Measurements from ENCODE around the gene MTIF2.
A peak's percentile ranks its signal among the peaks of the same experiment; 100 is the strongest.

Gene MTIF2

DNA sequence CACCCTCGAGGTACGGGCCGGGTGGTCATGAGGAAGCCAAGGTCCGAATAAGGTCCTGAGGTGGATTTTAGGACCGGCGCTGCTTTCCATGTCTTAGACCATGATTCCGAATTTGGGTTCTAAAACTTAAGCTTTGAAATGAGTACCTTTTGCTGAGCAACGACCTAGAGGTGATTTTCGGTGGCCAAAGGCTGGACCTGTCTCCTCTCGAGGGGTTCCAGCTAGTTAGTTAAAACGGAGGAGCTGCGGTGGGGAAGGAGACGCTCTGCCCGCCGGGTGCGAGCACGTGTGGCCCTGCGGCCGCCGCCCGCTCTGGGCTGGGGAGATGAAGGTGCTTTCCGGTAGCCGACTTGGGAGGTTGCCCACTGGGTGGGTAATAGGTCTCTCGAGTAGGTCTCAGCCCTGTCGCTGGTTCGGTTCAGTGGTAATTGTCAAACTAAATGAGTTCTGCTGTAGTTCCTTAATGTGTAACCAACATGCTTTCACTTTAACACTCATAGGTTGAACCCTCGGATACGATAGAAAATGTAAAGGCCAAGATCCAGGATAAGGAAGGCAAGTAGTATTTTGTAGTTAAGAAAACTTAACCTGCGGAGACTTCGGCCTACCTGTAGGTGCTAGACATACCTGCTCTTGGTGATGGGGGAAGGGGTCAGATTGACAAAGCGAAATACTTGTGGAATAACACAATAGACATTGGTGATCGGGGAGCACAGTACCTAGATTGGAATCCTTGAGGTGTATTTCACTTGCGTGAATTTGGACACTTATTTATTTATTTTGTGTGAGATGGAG is 36.0 kb downstream of the MTIF2 start:
- peaks cover 28% of the 10 kb centered on the region for H3K36me3 ChIP-seq (replicated peaks)

DNA sequence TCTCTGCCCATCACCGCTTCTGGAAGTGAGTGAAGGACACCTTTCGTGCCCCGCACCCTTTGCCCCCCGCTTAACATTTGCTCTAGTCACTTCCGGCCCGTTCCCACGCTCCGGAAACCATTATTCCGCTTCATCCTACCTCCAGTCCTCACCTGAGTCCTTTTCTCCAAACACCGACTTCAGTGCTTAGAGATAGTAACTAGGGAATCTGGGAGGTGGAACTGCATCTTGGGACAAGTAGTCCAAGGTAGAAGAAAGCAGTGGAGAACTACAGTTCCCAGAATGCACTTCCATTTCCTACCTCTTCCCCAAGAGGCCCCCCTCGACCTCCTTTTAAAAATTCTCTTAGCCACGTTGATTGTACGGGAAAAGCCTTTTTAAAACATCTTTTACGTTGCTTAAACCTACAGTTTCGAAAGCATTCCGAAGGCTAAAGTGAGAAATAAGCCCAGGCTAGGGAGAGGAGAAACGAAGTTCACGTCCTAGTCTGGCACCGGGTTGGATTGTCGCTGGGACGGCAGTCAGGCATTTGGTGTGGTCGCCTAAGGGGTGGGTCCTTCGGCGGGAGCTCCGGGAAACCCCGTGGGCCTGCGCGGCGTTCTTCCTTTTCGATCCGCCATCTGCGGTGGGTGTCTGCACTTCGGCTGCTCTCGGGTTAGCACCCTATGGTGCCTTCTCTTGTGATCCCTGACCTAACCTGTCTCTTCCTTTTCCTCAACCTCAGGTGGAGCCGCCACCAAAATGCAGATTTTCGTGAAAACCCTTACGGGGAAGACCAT is 36.8 kb downstream of the MTIF2 start, which contains the start of the genes CLHC1 and RPS27A:
CLHC1 (minus strand) TSS at position 210 of the 779 bp plus-strand sequence. CDS start 9,882 bp downstream, outside the sequence.
RPS27A (plus strand) TSS at position 605 of the 779 bp plus-strand sequence; CDS start at position 742, 137 bp downstream.
- TF ChIP-seq, protein P1, sequence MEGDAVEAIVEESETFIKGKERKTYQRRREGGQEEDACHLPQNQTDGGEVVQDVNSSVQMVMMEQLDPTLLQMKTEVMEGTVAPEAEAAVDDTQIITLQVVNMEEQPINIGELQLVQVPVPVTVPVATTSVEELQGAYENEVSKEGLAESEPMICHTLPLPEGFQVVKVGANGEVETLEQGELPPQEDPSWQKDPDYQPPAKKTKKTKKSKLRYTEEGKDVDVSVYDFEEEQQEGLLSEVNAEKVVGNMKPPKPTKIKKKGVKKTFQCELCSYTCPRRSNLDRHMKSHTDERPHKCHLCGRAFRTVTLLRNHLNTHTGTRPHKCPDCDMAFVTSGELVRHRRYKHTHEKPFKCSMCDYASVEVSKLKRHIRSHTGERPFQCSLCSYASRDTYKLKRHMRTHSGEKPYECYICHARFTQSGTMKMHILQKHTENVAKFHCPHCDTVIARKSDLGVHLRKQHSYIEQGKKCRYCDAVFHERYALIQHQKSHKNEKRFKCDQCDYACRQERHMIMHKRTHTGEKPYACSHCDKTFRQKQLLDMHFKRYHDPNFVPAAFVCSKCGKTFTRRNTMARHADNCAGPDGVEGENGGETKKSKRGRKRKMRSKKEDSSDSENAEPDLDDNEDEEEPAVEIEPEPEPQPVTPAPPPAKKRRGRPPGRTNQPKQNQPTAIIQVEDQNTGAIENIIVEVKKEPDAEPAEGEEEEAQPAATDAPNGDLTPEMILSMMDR (IDR thresholded peaks at IDR 0.05; ENCODE audit: low read depth, low read length, missing control alignments) = no peak
- DNase-seq = peak; percentile 95
- peak within 1 kb of the TSS; percentile 98 for H3K4me3 ChIP-seq (ENCODE audit: low read depth, low read length)
- H3K36me3 ChIP-seq (replicated peaks) = peaks cover 28% of the 10 kb centered on the region
- in situ Hi-C loops (cut with HindIII; ENCODE audit: low pct_ligation_motif_present, low sequenced_read_pairs) = no loop called here
- no peaks in the 10 kb centered on the region for H3K27me3 ChIP-seq (replicated peaks)
- H3K27ac ChIP-seq = peak within 1 kb of the TSS; percentile 97

More for the DNA sequence above, 36.0 kb downstream of the MTIF2 start:
- no peaks in the 10 kb centered on the region for H3K27me3 ChIP-seq (replicated peaks)
- peak overlapping the region; percentile 97 for H3K27ac ChIP-seq
- in situ Hi-C loops (cut with HindIII; ENCODE audit: low pct_ligation_motif_present, low sequenced_read_pairs) = no loop called here
- peak overlapping the region; percentile 98 for H3K4me3 ChIP-seq (ENCODE audit: low read depth, low read length)
- no peak for DNase-seq
- TF ChIP-seq, protein P1 (IDR thresholded peaks at IDR 0.05; ENCODE audit: low read depth, low read length, missing control alignments) = no peak

DNA sequence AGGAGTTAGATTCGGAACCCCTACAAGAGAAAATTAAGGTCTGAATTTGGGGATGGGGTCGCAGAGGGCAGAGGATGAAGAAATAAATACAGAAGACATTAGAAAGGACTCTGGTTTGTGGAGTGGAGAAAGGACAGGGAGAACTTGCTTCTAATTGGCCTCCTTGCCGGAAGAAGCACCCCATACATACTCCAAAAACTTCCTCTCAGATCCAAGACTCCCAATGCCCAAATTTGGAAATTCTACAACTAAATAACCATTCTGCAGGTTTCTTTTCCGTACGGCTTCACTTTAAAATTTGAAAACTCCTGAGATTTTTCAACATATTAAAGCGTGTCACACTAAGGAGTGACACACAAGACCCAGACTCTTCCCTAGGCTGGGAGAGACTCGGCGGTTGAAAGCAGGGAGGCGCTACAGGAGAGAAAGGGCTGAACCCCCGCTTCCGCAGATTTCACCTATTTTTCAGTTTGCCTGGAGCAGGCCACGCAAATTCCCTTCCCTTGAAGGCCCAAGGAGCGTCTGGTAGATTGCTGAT is 37.4 kb downstream of the MTIF2 start:
- peak overlapping the region; percentile 98 for H3K4me3 ChIP-seq (ENCODE audit: low read depth, low read length)
- H3K27ac ChIP-seq = peak overlapping the region; percentile 97
- peaks cover 28% of the 10 kb centered on the region for H3K36me3 ChIP-seq (replicated peaks)
- in situ Hi-C loops (cut with HindIII; ENCODE audit: low pct_ligation_motif_present, low sequenced_read_pairs) = no loop called here
- H3K27me3 ChIP-seq (replicated peaks) = no peaks in the 10 kb centered on the region
- TF ChIP-seq, protein P1 (IDR thresholded peaks at IDR 0.05; ENCODE audit: low read depth, low read length, missing control alignments) = no peak
- DNase-seq = no peak

DNA sequence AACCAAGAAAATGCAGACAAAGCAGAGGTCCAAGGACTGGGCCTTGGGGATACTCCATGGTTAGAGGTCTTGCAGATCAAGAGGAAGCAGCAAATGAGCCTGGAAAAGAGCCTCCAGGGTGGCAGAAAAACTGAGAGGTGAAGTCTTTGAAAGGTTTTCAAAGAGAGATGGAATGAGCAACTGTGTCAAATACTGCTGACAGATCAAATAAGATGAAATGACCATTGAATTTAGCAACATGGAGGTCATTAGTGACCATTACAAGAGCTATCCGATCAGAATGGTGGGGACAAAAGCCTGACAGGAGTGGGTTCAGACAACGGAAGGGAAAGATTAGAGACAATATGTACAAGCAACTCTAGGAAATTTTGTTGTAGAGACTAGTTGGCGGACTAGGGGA is 38.5 kb downstream of the MTIF2 start:
- TF ChIP-seq, protein P1 (IDR thresholded peaks at IDR 0.05; ENCODE audit: low read depth, low read length, missing control alignments) = no peak
- no peak for DNase-seq
- Histone ChIP-seq H3K27me3 (replicated peaks) (no peaks in the 10 kb centered on the region), H3K27ac (no peak overlapping the region), H3K36me3 (replicated peaks) (peaks cover 19% of the 10 kb centered on the region), H3K4me3 (ENCODE audit: low read depth, low read length) (no peak overlapping the region)
- in situ Hi-C loops (cut with HindIII; ENCODE audit: low pct_ligation_motif_present, low sequenced_read_pairs) = no loop called here

DNA sequence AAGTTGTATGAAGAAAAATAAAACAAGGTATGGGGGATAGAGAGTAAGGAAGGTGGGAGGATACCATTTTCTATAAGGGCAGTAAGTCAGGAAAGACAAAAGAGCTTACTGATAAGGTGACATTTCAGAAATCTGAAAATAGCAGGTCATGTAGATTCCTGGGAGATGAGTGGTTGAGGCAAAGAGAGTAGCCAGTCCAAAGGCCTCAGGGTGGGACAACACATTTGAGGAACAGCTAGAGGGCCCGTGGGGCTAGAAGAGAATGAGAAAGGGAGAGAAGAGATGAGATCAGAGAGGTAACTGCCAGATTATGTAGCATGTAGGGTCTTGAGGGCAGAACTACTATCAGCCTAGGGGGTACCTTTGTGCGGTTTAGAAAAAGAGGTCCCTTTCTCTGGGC is 39.8 kb downstream of the MTIF2 start:
- Histone ChIP-seq H3K4me3 (ENCODE audit: low read depth, low read length) (no peak overlapping the region), H3K27me3 (replicated peaks) (no peaks in the 10 kb centered on the region), H3K27ac (no peak overlapping the region), H3K36me3 (replicated peaks) (peaks cover 7% of the 10 kb centered on the region)
- TF ChIP-seq, protein P1 (IDR thresholded peaks at IDR 0.05; ENCODE audit: low read depth, low read length, missing control alignments) = no peak
- no peak for DNase-seq
- in situ Hi-C loops (cut with HindIII; ENCODE audit: low pct_ligation_motif_present, low sequenced_read_pairs) = no loop called here
